ENCODE results near the gene ESRRB. TPM values are rescaled to one million over a fixed set of nuclear protein-coding genes. Genes with fewer than 3 reads are reported as not detected.
"Not testable (repeated sequence)": the region's sequence is repeated elsewhere in the genome, so short reads cannot be mapped to it uniquely, and the experiment has no call there.

The ESRRB gene
- total RNA-seq, 1 donor from 2014 or later, result 0.74 TPM

GRCh38 chr14:76531085-76531484, 155.1 kb downstream of the ESRRB start:
- Histone ChIP-seq H3K9me3 (no peaks in the 10 kb centered on the region), H3K27ac (no peak overlapping the region), H3K27me3 (no peaks in the 10 kb centered on the region), H3K36me3 (no peaks in the 10 kb centered on the region), H3K4me1 (no peaks in the 10 kb centered on the region), H3K4me3 (no peak overlapping the region)
- no peak for DNase-seq (ENCODE audit: extremely low spot score in 2 of 2)
- intact Hi-C loops (cut with DNase I), result no loop called here
- TF ChIP-seq CTCF (IDR thresholded peaks at IDR 0.05) (no peak), POLR2AphosphoS5 (IDR thresholded peaks at IDR 0.05; ENCODE audit: insufficient read depth in 1 of 2, low read depth in 1 of 2) (no peak), POLR2A (IDR thresholded peaks at IDR 0.05) (no peak)

GRCh38 chr14:76531821-76532318, 155.9 kb downstream of the ESRRB start:
- no peaks in the 10 kb centered on the region for H3K36me3 ChIP-seq
- intact Hi-C loops (cut with DNase I), result no loop called here
- H3K4me3 ChIP-seq, result no peak overlapping the region

DNA sequence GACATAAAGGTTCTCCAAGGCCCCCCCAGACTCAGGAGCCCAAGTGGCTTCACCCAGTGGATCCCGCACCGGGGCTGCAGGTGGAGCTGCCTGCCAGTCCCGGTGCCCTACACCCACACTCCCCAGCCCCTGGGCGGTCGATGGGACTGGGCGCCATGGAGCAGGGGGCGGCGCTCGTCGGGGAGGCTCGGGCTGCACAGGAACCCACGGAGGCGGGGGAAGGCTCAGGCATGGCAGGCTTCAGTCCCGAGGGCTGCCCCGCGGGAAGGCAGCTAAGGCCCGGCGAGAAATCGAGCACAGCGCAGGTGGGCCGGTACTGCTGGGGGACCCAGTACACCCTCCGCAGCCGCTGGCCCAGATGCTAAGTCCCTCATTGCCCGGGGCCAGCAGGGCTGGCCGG, 160.7 kb downstream of the ESRRB start:
- H3K27ac ChIP-seq; DNase-seq (ENCODE audit: extremely low spot score in 2 of 2); H3K4me3 ChIP-seq; H3K36me3 ChIP-seq; H3K27me3 ChIP-seq; H3K9me3 ChIP-seq; H3K4me1 ChIP-seq; intact Hi-C loops (cut with DNase I): not testable (repeated sequence)

More at GRCh38 chr14:76531821-76532318, 155.9 kb downstream of the ESRRB start:
- H3K27ac ChIP-seq, result no peak overlapping the region
- H3K4me1 ChIP-seq, result no peaks in the 10 kb centered on the region
- H3K27me3 ChIP-seq, result no peaks in the 10 kb centered on the region
- no peak for TF ChIP-seq POLR2AphosphoS5 (IDR thresholded peaks at IDR 0.05; ENCODE audit: insufficient read depth in 1 of 2, low read depth in 1 of 2)
- no peak for TF ChIP-seq POLR2A (IDR thresholded peaks at IDR 0.05)
- TF ChIP-seq CTCF (IDR thresholded peaks at IDR 0.05), result no peak
- DNase-seq (ENCODE audit: extremely low spot score in 2 of 2), result no peak
- H3K9me3 ChIP-seq, result no peaks in the 10 kb centered on the region

DNA sequence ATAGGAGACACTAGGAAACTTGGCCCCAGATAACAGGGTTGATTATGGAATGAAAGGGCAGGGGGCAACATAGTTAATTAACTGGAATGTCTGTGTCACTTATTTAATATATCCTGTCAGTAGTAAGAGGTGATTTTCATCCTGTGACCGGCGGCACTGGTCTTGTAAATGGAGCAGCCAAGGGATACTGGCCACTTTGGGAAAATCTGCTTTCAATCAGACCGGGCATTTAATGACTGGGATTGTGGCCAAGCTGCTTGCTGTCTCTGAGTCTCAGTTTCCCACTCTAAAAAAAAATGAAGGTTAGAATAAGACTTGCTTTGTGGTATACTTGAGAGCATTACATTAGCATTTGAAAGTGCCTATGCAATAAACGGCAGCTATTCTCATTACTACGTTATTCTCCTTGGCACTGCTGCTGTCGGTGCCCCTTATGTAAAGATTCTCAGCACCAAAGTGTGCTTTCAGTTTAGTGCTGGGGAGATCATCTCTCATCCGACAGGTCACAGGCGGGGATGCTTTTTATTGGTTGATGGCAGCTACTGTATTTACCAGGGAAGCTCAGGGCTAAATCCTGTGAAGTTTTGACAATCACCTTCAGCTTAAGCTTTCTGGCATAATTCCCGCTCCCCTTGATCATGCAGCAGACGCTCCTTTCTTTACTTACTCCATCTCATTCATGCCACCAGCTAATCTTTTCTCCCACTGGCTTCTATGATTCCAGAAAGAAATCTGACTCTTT, 162.1 kb downstream of the ESRRB start:
- H3K27ac ChIP-seq, result no peak overlapping the region
- intact Hi-C loops (cut with DNase I), result no loop called here

DNA sequence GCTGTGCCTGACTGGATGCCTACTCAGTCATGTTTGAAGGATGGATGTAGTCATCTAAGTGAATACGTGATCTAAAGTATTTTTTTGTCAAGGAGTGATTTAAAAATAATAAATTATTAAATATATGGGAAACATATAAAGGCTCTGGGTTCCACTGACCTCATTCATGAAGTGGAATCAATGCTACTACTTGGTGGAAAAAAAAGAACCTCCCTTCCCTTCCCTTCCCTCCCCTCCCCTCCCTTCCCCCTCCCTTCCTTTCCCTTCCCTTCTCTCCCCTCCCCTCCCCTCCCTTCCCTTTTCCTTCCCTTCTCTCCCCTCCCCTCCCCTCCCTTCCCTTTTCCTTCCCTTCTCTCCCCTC, 162.7 kb downstream of the ESRRB start:
- no peak overlapping the region for H3K27ac ChIP-seq
- intact Hi-C loops (cut with DNase I), result no loop called here
- no peaks in the 10 kb centered on the region for H3K9me3 ChIP-seq
- DNase-seq (ENCODE audit: extremely low spot score in 2 of 2), result no peak
- no peak for TF ChIP-seq CTCF (IDR thresholded peaks at IDR 0.05)
- TF ChIP-seq POLR2A (IDR thresholded peaks at IDR 0.05), result no peak
- TF ChIP-seq POLR2AphosphoS5 (IDR thresholded peaks at IDR 0.05; ENCODE audit: insufficient read depth in 1 of 2, low read depth in 1 of 2), result no peak
- no peaks in the 10 kb centered on the region for H3K27me3 ChIP-seq
- no peak overlapping the region for H3K4me3 ChIP-seq
- H3K4me1 ChIP-seq, result peaks cover 5% of the 10 kb centered on the region
- H3K36me3 ChIP-seq, result no peaks in the 10 kb centered on the region

More for the DNA sequence above, 162.1 kb downstream of the ESRRB start:
- Histone ChIP-seq H3K4me3 (no peak overlapping the region), H3K36me3 (no peaks in the 10 kb centered on the region), H3K9me3 (no peaks in the 10 kb centered on the region), H3K4me1 (peaks cover 5% of the 10 kb centered on the region), H3K27me3 (no peaks in the 10 kb centered on the region)
- no peak for DNase-seq (ENCODE audit: extremely low spot score in 2 of 2)
- TF ChIP-seq POLR2AphosphoS5 (IDR thresholded peaks at IDR 0.05; ENCODE audit: insufficient read depth in 1 of 2, low read depth in 1 of 2) (no peak), CTCF (IDR thresholded peaks at IDR 0.05) (no peak), POLR2A (IDR thresholded peaks at IDR 0.05) (no peak)

Measured in vagina (tissue), 2 donors.